Middle frontal gyrus (tissue), 1 donor: ENCODE data around the gene GANAB.
"Not testable (repeated sequence)": the region's sequence is repeated elsewhere in the genome, so short reads cannot be mapped to it uniquely, and the experiment has no call there.

ENCODE experiments used
- DNase-seq: peaks from one replicate; pipeline ENCODE4 v3.0.0-alpha.2; 2015; ENCODE audit warnings: low spot score; ENCODE audit errors: extremely low spot score

GANAB gene

GRCh38 chr11:62621567-62622470, 24.6 kb downstream of the GANAB start, which contains the start of gene B3GAT3:
Gene B3GAT3 (minus strand): TSS chr11:62621986. CDS start chr11:62621947, 39 bp downstream.
- peak; percentile 95 for DNase-seq

GRCh38 chr11:62621027-62621566, 25.3 kb downstream of the GANAB start:
- DNase-seq, result no peak

- DNase-seq, result not testable (repeated sequence)
Observed at GRCh38 chr11:62616957-62617356, 29.5 kb downstream of the GANAB start.

- DNase-seq, result no peak
Observed at GRCh38 chr11:62615521-62615920, 30.9 kb downstream of the GANAB start.

GRCh38 chr11:62614275-62614674, 32.1 kb downstream of the GANAB start:
- DNase-seq, result no peak

- no peak for DNase-seq
Observed at GRCh38 chr11:62613291-62613778, 33.1 kb downstream of the GANAB start.

- DNase-seq, result peak; percentile 31
Observed at GRCh38 chr11:62612366-62613290, 33.8 kb downstream of the GANAB start, which contains the start of the genes EML3 and ROM1. Gene EML3 (minus strand): TSS chr11:62612775. CDS start chr11:62612457, 318 bp downstream. Gene ROM1 (plus strand): TSS chr11:62613257. CDS start chr11:62613282, 25 bp downstream.

GRCh38 chr11:62611705-62612365, 34.6 kb downstream of the GANAB start:
- DNase-seq, result no peak

GRCh38 chr11:62610814-62611704, 35.4 kb downstream of the GANAB start:
- DNase-seq, result no peak

GRCh38 chr11:62610403-62610802, 36.0 kb downstream of the GANAB start:
- no peak for DNase-seq

- no peak for DNase-seq
Observed at GRCh38 chr11:62608776-62609175, 37.6 kb downstream of the GANAB start.

GRCh38 chr11:62607714-62608113, 38.7 kb downstream of the GANAB start:
- no peak for DNase-seq

- DNase-seq, result no peak
Observed at GRCh38 chr11:62605902-62606301, 40.5 kb downstream of the GANAB start.

GRCh38 chr11:62605467-62605866, 40.9 kb downstream of the GANAB start:
- DNase-seq, result no peak

- no peak for DNase-seq
Observed at GRCh38 chr11:62604460-62605120, 41.8 kb downstream of the GANAB start.

- DNase-seq, result no peak
Observed at GRCh38 chr11:62603776-62604299, 42.6 kb downstream of the GANAB start.

- DNase-seq, result no peak
Observed at GRCh38 chr11:62603072-62603408, 43.4 kb downstream of the GANAB start.

- peak; percentile 61 for DNase-seq
Observed at GRCh38 chr11:62602141-62603071, 44.0 kb downstream of the GANAB start.
